Measurements from ENCODE around the gene HES6. TPM values are rescaled to one million over a fixed set of nuclear protein-coding genes. Genes with fewer than 3 reads are reported as not detected.

HES6 gene, protein sequence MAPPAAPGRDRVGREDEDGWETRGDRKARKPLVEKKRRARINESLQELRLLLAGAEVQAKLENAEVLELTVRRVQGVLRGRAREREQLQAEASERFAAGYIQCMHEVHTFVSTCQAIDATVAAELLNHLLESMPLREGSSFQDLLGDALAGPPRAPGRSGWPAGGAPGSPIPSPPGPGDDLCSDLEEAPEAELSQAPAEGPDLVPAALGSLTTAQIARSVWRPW
- total RNA-seq (2021) (17.2 and 26.9 TPM in 2 replicates), Bru-seq, nascent RNA (percentile 41 among the genes with signal in this experiment), BruChase-seq, experiment 1, labeled RNA remaining after a 2-hour chase (percentile 56 among the genes with signal in this experiment), BruChase-seq, experiment 2, labeled RNA remaining after a 6-hour chase (percentile 70 among the genes with signal in this experiment)
- long read RNA-seq, transcript HES6-201 (4 exons, 1,454 nt): minor isoform, 17 of 61 reads
- long read RNA-seq, transcript HES6-203 (3 exons, 1,600 nt): major isoform, 35 of 61 reads
- long read RNA-seq, partial matches to known transcripts: 3 of 61 reads
- long read RNA-seq, other reads (novel, unspliced or antisense): 3 of 61 reads

GRCh38 chr2:238239863-238240756 is at the start of gene HES6:
Gene HES6 (minus strand): TSS chr2:238240038. CDS start chr2:238239905, 133 bp downstream.
- intact Hi-C loops (cut with micrococcal nuclease; ENCODE audit: unreplicated experiment): no loop called here
- no TSS peak for BruUV-seq (replicated peaks)
- Histone ChIP-seq H3K27ac (ENCODE audit: low read depth, low read length, poor library complexity, severe bottlenecking) (peak within 1 kb of the TSS; percentile 61), H3K27me3 (replicated peaks; ENCODE audit: insufficient read depth, low read depth, low read length, poor library complexity) (no peaks in the 10 kb centered on the region), H3K4me1 (ENCODE audit: insufficient read depth, low read length, poor library complexity, severe bottlenecking) (peaks cover 15% of the 10 kb centered on the region), H3K36me3 (ENCODE audit: insufficient read depth, low read length, poor library complexity, severe bottlenecking) (no peaks in the 10 kb centered on the region), H3K4me3 (ENCODE audit: low read depth, low read length, poor library complexity, severe bottlenecking) (peak within 1 kb of the TSS; percentile 71), H3K9me3 (ENCODE audit: low read depth, low read length, poor library complexity, severe bottlenecking) (no peaks in the 10 kb centered on the region)
- no peak for TF ChIP-seq CTCF (conservative IDR thresholded peaks at IDR 0.05; ENCODE audit: low read depth, low read length)
- TF ChIP-seq EZH2 (IDR thresholded peaks at IDR 0.05; ENCODE audit: borderline replicate concordance, low read depth, low read length, poor library complexity, severe bottlenecking): no peak
- ChIA-PET CTCF (no interaction called here), POLR2A (ENCODE audit: low non-redundant PET) (no interaction called here)
- DNase-seq (ENCODE audit: low spot score): peak; percentile 93

DNA sequence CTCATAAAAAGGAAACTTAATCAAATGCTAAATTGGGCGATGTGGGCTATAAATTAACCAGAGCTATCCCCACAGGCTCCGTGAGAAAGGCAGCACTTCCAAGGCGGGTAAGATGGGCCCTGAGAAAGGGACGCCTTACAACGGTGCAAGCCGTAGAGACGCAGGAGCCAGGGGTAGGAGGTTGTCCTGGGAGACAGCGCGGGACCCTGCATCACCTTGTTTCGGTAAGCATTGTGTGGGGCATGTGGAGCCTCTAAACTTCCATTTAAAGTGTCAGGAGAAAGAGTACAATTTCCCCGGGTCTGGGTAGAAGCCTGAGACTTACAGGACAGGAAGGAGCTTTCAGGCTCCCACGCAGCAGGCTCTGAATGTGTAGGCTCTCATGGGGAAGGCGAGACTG is 49.7 kb upstream of the HES6 start:
- ChIA-PET CTCF (interaction anchor here (0.6 kb wide), 1 partner anchor 200 kb away, joined by 3 read pairs; no protein-coding TSS in a partner anchor), POLR2A (ENCODE audit: low non-redundant PET) (no interaction called here)
- no peak for TF ChIP-seq EZH2 (IDR thresholded peaks at IDR 0.05; ENCODE audit: borderline replicate concordance, low read depth, low read length, poor library complexity, severe bottlenecking)
- TF ChIP-seq CTCF (conservative IDR thresholded peaks at IDR 0.05; ENCODE audit: low read depth, low read length): no peak

More for the DNA sequence above, 49.7 kb upstream of the HES6 start:
- peak overlapping the region; percentile 90 for H3K4me3 ChIP-seq (ENCODE audit: low read depth, low read length, poor library complexity, severe bottlenecking)
- DNase-seq (ENCODE audit: low spot score): no peak
- H3K9me3 ChIP-seq (ENCODE audit: low read depth, low read length, poor library complexity, severe bottlenecking): no peaks in the 10 kb centered on the region
- intact Hi-C loops (cut with micrococcal nuclease; ENCODE audit: unreplicated experiment): no loop called here
- no peaks in the 10 kb centered on the region for H3K36me3 ChIP-seq (ENCODE audit: insufficient read depth, low read length, poor library complexity, severe bottlenecking)
- H3K27me3 ChIP-seq (replicated peaks; ENCODE audit: insufficient read depth, low read depth, low read length, poor library complexity): no peaks in the 10 kb centered on the region
- H3K27ac ChIP-seq (ENCODE audit: low read depth, low read length, poor library complexity, severe bottlenecking): peak overlapping the region; percentile 89
- H3K4me1 ChIP-seq (ENCODE audit: insufficient read depth, low read length, poor library complexity, severe bottlenecking): peaks cover 15% of the 10 kb centered on the region
- no TSS peak for BruUV-seq (replicated peaks)
